GM12878 (cell line): ENCODE data around the gene TOP3A.

Experiments used
- HDGF ChIP-seq: fragments of 450-650 bp; IDR thresholded peaks from 2 replicates; pipeline ENCODE4 v1.6.1; 2016; ENCODE audit warnings: antibody characterized with exemption
- RELA ChIP-seq: fragments of 450-650 bp; IDR thresholded peaks from 2 replicates; pipeline ENCODE4 v1.8.0; 2014; ENCODE audit warnings: borderline replicate concordance; ENCODE audit not compliant: partially characterized antibody
- YBX1 ChIP-seq: fragments of 450-650 bp; IDR thresholded peaks from 2 replicates; pipeline ENCODE4 v1.6.1; 2016; ENCODE audit warnings: antibody characterized with exemption

- TF ChIP-seq RELA (no peak), HDGF (no peak), YBX1 (no peak)
Measured at GRCh38 chr17:18233803-18234518, 80.8 kb downstream of the TOP3A start.
